Sigmoid colon (tissue), 3 donors: ENCODE data around the gene CRACR2B.

Experiments used
- CTCF ChIP-seq, 4 experiments: fragments of 450-650 bp in 3 of 4; fragments of 200-600 bp in 1 of 4; IDR thresholded peaks; one replicate each; pipeline ENCODE4 v1.5.1; 2016 to 2019; ENCODE audit warnings: antibody characterized with exemption in 4 of 4, mild to moderate bottlenecking in 3 of 4, moderate library complexity in 2 of 4
- POLR2A ChIP-seq, 2 donors: fragments of 450-650 bp; IDR thresholded peaks; one replicate each; pipeline ENCODE4 v1.6.1; 2016; ENCODE audit warnings: antibody characterized with exemption in 2 of 2, mild to moderate bottlenecking in 2 of 2, moderate library complexity in 2 of 2

GRCh38 chr11:802018-802617 is 25.6 kb upstream of the CRACR2B start:
- TF ChIP-seq POLR2A (IDR thresholded peaks at IDR 0.05), result no peak
- TF ChIP-seq CTCF (IDR thresholded peaks at IDR 0.05), result no peak
